AG10803 (cell line): ENCODE measurements around the gene ETDC.
"Not testable (repeated sequence)": the region's sequence is repeated elsewhere in the genome, so short reads cannot be mapped to it uniquely, and the experiment has no call there.

Experiments used
- DNase-seq: peaks from one replicate; pipeline ENCODE4 v3.0.0; 2010; ENCODE audit warnings: low read depth
- H3K4me3 ChIP-seq: 2 replicates; pipeline ENCODE4 v1.5.1; 2011; ENCODE audit warnings: mild to moderate bottlenecking, low read length, control low read depth
- TF ChIP-seq, protein P1 (sequence below): conservative IDR thresholded peaks from 2 replicates; pipeline ENCODE4 v1.5.1; 2011; ENCODE audit warnings: mild to moderate bottlenecking, low read length, control low read depth, inconsistent platforms

The ETDC gene

DNA sequence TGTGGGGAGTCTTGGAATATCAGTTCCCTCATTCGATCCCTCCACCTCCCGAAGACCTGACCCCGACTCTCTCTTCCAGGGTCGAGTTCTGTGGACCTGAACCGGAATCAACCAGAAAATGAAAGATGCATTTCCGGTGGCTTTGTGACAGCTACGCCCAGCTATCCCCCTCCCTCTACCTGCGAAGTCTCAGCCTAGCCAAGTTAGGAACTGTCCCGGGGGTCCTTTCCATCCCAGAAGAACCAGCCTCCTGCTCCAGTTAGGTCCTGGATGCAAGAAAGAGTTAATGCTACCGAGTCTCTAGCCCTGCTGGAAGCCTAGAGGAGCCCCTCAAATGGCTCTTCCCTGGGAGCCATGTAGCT is 13.4 kb upstream of the ETDC start:
- TF ChIP-seq, protein P1, sequence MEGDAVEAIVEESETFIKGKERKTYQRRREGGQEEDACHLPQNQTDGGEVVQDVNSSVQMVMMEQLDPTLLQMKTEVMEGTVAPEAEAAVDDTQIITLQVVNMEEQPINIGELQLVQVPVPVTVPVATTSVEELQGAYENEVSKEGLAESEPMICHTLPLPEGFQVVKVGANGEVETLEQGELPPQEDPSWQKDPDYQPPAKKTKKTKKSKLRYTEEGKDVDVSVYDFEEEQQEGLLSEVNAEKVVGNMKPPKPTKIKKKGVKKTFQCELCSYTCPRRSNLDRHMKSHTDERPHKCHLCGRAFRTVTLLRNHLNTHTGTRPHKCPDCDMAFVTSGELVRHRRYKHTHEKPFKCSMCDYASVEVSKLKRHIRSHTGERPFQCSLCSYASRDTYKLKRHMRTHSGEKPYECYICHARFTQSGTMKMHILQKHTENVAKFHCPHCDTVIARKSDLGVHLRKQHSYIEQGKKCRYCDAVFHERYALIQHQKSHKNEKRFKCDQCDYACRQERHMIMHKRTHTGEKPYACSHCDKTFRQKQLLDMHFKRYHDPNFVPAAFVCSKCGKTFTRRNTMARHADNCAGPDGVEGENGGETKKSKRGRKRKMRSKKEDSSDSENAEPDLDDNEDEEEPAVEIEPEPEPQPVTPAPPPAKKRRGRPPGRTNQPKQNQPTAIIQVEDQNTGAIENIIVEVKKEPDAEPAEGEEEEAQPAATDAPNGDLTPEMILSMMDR: no peak
- DNase-seq: no peak
- no peak overlapping the region for H3K4me3 ChIP-seq

DNA sequence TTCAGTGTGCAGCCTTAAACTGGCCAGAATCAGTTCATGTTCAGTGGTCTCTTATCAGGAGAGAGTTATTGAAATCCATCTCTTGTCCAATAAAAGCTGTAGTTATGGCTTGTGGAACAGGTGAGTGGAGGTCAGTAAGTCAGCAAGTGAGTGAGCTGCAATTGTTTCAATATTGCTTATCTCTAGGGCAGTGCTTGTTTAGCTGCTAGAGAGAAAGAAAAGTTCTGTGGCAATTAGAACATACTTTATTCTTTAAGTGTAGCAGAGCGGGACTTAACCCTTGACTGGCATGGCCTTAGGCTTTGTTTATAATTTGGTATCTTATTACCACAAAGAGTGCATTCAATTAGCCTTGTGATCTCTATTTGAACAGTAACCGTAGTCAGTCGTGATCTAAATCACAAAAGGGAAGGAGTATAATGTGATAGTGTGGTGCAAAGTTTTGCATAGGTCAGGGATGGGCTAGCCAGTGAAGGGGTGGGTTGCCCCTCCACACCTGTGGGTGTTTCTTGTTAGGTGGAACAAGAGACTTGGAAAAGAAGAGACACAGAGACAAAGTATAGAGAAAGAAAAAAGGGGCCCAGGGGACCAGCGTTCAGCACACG is 6.9 kb upstream of the ETDC start:
- no peak for DNase-seq
- no peak overlapping the region for H3K4me3 ChIP-seq
- TF ChIP-seq, protein P1: no peak

DNA sequence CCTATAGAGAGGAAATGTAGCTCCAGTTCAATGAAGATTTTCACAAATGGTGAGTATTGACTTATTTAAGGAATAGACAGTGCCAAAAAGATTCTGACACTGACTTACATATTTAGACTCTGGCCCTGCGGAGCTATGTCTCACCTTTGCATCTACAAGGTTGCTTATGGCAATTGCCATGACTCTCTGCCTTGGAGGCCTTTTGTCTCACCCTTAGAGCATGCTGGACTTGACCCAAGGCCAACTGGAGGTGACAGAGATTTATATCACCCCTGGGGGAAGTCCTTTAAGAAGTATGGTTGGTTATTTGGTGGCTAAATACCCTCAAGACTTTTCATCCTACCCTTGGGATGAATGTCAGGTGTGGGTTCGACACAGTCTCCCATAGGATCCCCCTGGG is 4.5 kb upstream of the ETDC start:
- DNase-seq: no peak
- no peak overlapping the region for H3K4me3 ChIP-seq
- TF ChIP-seq, protein P1: no peak

DNA sequence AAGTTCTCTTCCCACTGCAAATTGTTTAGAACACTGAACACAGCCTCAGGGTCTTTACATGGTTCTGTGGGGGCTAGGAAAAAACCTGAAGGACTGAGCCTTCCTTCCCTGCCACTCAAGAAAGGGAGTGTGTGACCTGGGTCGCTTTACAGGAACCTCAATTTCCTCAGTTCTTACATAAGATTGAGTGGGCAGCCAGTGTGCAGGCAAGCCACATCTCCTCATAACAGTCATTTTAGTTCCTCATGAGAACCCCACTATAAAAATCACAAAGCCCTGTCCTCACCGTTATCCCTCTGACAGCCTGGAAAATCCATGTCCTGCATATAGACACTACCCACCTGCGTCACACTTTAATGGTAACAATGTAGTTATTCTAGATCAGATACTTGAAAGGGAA is 2.1 kb upstream of the ETDC start:
- H3K4me3 ChIP-seq: no peak overlapping the region
- TF ChIP-seq, protein P1: no peak
- no peak for DNase-seq

DNA sequence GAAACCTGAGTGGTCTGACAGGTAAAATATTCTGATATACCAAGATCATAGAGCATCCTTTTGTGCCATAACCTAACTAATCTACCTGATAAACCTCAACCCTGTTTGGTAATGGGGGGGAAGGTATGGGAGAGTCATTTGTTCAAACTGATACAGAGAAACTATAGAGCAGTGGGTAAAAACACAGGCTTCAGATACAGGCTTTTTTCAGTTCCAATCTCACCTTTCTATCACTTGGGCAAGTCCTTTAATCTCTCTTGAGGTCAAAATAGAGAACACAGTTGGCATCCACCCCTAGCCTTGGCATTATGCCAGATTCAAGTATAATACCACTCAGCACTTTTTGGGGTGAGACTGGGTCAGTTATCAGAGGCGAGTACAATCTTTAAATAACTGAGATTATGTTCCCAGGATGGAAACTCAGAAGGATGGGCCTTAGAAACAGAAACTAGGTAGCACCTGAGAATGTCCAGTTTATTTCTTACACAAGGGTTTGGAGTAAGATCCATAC is 880 bp upstream of the ETDC start:
- H3K4me3 ChIP-seq: no peak overlapping the region
- TF ChIP-seq, protein P1: no peak
- DNase-seq: no peak

DNA sequence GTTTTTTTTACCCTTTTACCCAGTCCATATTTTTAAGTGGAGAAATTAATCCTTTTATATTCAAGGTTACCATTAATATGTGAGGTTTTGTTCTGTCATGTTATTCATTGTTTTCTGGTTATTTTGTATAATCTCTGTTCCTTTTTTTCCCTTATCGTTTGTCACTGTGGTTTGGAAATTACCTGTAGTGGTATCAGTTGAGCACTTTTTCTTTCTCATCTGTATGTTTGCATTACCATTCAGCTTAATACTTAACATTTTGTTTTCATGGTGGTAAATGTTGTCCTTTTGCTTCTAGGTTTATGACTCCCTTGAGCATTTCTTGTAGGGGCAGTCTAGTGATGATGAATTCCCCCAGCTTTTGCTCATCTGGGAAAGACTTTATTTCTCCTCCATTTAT is 6.6 kb downstream of the ETDC start:
- H3K4me3 ChIP-seq: no peak overlapping the region
- TF ChIP-seq, protein P1: no peak
- no peak for DNase-seq

DNA sequence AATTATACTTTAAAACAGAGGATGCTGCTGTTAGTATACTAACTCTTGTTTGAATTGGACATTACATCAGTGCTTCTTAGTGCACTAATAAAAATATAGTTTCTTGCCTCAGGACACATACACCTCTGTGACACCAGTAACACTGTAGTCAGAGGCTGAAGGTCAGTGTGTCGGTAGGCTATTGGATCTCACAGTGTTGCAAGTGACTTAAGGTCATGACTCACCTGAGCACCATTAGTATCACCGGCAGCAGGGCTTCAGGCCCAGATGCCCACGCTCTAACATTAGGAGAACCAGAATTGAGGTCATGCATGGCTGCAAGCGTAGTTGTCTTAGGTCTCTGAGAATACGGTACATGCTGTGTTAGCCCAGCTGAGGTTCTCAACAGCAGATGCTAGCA is 15.2 kb downstream of the ETDC start:
- DNase-seq: no peak
- TF ChIP-seq, protein P1: no peak
- no peak overlapping the region for H3K4me3 ChIP-seq

DNA sequence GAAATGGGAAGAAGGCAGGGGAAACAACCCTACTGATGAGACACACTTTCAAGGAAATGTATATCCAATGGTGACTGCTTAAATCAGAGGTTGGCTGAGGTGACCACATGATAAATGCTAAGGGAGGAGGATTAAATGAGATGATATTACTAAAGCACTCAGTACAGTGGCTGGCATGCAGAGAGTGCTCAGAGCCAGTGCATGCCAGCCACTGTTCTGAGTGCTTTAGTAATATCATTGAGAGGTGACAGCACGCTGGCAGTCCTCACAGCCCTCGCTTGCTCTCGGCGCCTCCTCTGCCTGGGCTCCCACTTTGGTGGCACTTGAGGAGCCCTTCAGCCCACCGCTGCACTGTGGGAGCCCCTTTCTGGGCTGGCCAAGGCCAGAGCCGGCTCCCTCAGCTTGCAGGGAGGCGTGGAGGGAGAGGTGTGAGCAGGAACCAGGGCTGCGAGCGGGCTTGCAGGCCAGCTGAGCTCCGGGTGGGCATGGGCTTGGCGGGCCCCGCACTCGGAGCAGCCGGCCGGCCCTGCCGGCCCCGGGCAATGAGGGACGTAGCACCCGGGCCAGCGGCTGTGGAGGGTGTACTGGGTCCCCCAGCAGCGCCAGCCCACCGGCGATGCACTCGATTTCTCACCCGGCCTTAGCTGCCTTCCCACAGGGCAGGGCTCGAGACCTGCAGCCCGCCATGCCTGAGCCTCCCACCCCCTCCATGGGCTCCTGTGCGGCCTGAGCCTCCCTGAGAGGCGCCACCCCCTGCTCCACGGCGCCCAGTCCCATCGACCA is 15.9 kb downstream of the ETDC start:
- DNase-seq, H3K4me3 ChIP-seq: not testable (repeated sequence)
